ENCODE data around the gene MCM7. TPM values are rescaled to one million over a fixed set of nuclear protein-coding genes. Genes with fewer than 3 reads are reported as not detected.
A peak's percentile ranks its signal among the peaks of the same experiment; 100 is the strongest.

MCM7 gene
- total and polyA plus RNA-seq, 2 of the 13 experiments (the other 11 are each of a cell fraction or from before 2014, with no cell fraction given) = 84.5 to 214 TPM

DNA sequence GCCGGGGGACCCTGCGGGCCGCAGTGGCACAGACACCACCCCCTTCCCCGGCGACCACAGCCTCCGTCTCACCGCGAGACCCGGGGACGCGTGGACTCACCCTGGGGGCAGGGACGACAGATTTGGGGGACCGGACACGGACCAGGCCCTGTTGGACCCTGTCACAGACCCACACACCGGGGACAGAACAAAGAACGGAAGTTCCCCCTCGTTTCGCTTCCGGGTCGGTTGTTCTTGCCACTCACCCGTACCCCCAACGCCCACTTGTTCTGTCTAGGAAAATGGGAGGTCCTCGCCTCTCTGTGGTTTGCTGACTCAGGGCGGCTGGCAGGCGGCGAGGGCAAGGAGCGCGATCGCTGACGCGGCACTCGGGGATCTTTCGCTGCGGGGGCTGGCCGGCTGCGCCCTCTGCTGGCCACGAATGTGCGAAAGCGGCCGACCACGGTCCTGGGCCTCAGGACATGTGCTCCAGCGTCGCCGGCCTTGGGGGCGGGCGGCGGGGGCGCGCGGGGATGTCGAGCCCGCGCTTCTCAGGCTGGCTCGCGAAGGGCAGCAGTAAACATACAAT lies 19.6 kb downstream of the MCM7 start, which contains the start of gene ZNF3 (continued):
- TF ChIP-seq, protein P1, sequence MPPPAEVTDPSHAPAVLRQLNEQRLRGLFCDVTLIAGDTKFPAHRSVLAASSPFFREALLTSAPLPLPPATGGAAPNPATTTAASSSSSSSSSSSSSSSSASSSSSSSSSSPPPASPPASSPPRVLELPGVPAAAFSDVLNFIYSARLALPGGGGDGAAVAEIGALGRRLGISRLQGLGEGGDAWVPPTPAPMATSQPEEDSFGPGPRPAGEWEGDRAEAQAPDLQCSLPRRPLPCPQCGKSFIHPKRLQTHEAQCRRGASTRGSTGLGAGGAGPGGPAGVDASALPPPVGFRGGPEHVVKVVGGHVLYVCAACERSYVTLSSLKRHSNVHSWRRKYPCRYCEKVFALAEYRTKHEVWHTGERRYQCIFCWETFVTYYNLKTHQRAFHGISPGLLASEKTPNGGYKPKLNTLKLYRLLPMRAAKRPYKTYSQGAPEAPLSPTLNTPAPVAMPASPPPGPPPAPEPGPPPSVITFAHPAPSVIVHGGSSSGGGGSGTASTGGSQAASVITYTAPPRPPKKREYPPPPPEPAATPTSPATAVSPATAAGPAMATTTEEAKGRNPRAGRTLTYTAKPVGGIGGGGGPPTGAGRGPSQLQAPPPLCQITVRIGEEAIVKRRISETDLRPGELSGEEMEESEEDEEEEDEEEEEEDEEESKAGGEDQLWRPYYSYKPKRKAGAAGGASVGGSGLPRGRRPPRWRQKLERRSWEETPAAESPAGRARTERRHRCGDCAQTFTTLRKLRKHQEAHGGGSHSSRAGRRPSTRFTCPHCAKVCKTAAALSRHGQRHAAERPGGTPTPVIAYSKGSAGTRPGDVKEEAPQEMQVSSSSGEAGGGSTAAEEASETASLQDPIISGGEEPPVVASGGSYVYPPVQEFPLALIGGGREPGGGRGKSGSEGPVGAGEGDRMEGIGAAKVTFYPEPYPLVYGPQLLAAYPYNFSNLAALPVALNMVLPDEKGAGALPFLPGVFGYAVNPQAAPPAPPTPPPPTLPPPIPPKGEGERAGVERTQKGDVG (CRISPR knock-in tag; IDR thresholded peaks at IDR 0.05; ENCODE audit: borderline replicate concordance) = peak; percentile 75; the same call in 1 of the 2 replicates
- TF ChIP-seq, protein P2, sequence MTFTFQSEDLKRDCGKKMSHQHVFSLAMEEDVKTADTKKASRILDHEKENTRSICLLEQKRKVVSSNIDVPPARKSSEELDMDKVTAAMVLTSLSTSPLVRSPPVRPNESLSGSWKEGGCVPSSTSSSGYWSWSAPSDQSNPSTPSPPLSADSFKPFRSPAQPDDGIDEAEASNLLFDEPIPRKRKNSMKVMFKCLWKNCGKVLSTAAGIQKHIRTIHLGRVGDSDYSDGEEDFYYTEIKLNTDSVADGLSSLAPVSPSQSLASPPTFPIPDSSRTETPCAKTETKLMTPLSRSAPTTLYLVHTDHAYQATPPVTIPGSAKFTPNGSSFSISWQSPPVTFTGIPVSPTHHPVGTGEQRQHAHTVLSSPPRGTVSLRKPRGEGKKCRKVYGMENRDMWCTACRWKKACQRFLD (CRISPR knock-in tag; IDR thresholded peaks at IDR 0.05; ENCODE audit: borderline replicate concordance) = 0 out of 2 replicates have a peak, but pooled peaks have one; percentile 0
- TF ChIP-seq, protein P3, sequence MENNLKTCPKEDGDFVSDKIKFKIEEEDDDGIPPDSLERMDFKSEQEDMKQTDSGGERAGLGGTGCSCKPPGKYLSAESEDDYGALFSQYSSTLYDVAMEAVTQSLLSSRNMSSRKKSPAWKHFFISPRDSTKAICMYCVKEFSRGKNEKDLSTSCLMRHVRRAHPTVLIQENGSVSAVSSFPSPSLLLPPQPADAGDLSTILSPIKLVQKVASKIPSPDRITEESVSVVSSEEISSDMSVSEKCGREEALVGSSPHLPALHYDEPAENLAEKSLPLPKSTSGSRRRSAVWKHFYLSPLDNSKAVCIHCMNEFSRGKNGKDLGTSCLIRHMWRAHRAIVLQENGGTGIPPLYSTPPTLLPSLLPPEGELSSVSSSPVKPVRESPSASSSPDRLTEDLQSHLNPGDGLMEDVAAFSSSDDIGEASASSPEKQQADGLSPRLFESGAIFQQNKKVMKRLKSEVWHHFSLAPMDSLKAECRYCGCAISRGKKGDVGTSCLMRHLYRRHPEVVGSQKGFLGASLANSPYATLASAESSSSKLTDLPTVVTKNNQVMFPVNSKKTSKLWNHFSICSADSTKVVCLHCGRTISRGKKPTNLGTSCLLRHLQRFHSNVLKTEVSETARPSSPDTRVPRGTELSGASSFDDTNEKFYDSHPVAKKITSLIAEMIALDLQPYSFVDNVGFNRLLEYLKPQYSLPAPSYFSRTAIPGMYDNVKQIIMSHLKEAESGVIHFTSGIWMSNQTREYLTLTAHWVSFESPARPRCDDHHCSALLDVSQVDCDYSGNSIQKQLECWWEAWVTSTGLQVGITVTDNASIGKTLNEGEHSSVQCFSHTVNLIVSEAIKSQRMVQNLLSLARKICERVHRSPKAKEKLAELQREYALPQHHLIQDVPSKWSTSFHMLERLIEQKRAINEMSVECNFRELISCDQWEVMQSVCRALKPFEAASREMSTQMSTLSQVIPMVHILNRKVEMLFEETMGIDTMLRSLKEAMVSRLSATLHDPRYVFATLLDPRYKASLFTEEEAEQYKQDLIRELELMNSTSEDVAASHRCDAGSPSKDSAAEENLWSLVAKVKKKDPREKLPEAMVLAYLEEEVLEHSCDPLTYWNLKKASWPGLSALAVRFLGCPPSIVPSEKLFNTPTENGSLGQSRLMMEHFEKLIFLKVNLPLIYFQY (CRISPR knock-in tag; IDR thresholded peaks at IDR 0.05; ENCODE audit: borderline replicate concordance) = peak; percentile 90; the same call in 1 of the 2 replicates
- TF ChIP-seq PCBP1 (IDR thresholded peaks at IDR 0.05; ENCODE audit: borderline replicate concordance, low read depth, low read length) = 0 out of 2 replicates have a peak, but pooled peaks have one; percentile 48
- TF ChIP-seq, protein P4, sequence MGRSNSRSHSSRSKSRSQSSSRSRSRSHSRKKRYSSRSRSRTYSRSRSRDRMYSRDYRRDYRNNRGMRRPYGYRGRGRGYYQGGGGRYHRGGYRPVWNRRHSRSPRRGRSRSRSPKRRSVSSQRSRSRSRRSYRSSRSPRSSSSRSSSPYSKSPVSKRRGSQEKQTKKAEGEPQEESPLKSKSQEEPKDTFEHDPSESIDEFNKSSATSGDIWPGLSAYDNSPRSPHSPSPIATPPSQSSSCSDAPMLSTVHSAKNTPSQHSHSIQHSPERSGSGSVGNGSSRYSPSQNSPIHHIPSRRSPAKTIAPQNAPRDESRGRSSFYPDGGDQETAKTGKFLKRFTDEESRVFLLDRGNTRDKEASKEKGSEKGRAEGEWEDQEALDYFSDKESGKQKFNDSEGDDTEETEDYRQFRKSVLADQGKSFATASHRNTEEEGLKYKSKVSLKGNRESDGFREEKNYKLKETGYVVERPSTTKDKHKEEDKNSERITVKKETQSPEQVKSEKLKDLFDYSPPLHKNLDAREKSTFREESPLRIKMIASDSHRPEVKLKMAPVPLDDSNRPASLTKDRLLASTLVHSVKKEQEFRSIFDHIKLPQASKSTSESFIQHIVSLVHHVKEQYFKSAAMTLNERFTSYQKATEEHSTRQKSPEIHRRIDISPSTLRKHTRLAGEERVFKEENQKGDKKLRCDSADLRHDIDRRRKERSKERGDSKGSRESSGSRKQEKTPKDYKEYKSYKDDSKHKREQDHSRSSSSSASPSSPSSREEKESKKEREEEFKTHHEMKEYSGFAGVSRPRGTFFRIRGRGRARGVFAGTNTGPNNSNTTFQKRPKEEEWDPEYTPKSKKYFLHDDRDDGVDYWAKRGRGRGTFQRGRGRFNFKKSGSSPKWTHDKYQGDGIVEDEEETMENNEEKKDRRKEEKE (IDR thresholded peaks at IDR 0.05) = no peak
- peak; percentile 89 for TF ChIP-seq HDAC2 (CRISPR knock-in tag; IDR thresholded peaks at IDR 0.05)
- no peak for TF ChIP-seq ZNF224 (CRISPR knock-in tag; IDR thresholded peaks at IDR 0.05)
- peak; percentile 85 for TF ChIP-seq KMT2B (CRISPR knock-in tag; IDR thresholded peaks at IDR 0.05)
- peak; percentile 91 for TF ChIP-seq FOXC1 (CRISPR knock-in tag; IDR thresholded peaks at IDR 0.05; ENCODE audit: borderline replicate concordance)
- TF ChIP-seq, protein P5, sequence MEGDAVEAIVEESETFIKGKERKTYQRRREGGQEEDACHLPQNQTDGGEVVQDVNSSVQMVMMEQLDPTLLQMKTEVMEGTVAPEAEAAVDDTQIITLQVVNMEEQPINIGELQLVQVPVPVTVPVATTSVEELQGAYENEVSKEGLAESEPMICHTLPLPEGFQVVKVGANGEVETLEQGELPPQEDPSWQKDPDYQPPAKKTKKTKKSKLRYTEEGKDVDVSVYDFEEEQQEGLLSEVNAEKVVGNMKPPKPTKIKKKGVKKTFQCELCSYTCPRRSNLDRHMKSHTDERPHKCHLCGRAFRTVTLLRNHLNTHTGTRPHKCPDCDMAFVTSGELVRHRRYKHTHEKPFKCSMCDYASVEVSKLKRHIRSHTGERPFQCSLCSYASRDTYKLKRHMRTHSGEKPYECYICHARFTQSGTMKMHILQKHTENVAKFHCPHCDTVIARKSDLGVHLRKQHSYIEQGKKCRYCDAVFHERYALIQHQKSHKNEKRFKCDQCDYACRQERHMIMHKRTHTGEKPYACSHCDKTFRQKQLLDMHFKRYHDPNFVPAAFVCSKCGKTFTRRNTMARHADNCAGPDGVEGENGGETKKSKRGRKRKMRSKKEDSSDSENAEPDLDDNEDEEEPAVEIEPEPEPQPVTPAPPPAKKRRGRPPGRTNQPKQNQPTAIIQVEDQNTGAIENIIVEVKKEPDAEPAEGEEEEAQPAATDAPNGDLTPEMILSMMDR (CRISPR knock-in tag; IDR thresholded peaks at IDR 0.05) = peak; percentile 98
- TF ChIP-seq JARID2 (CRISPR knock-in tag; IDR thresholded peaks at IDR 0.05; ENCODE audit: insufficient replicate concordance) = peak; percentile 73
- TF ChIP-seq SP1 (IDR thresholded peaks at IDR 0.05) = no peak
- TF ChIP-seq SP1 (CRISPR knock-in tag; IDR thresholded peaks at IDR 0.05) = peak; percentile 92

Measured in HepG2 (cell line).